OCI-LY1 (cell line): Measurements from ENCODE around the gene C22orf31.

Experiments
- H2AFZ ChIP-seq: fragments of 200-600 bp; sonication (generic), shearing (Covaris generic); 2 replicates; pipeline ENCODE4 v1.6.0; 2014; ENCODE audit warnings: antibody characterized with exemption, mild to moderate bottlenecking, low read length
- H3F3A ChIP-seq: fragments of 200-600 bp; sonication (generic), shearing (Covaris generic); 2 replicates; pipeline ENCODE4 v1.6.0; 2014; ENCODE audit warnings: mild to moderate bottlenecking, antibody characterized with exemption, low read length, moderate library complexity; ENCODE audit not compliant: insufficient read depth
- H3K27ac ChIP-seq: fragments of 200-600 bp; sonication (generic); 2 replicates; pipeline ENCODE4 v1.5.1; 2014; ENCODE audit warnings: low read length, mixed run types, mild to moderate bottlenecking, low read depth; ENCODE audit not compliant: poor library complexity, severe bottlenecking
- H3K27me3 ChIP-seq: fragments of 200-600 bp; sonication (generic); 2 replicates; pipeline ENCODE4 v1.6.0; 2014; ENCODE audit warnings: antibody characterized with exemption, mild to moderate bottlenecking, low read length, moderate library complexity; ENCODE audit not compliant: insufficient read depth
- H3K36me3 ChIP-seq: fragments of 200-600 bp; sonication (generic); 2 replicates; pipeline ENCODE4 v1.6.1; 2014; ENCODE audit warnings: mild to moderate bottlenecking, antibody characterized with exemption, low read length, moderate library complexity, mixed read lengths; ENCODE audit not compliant: insufficient read depth
- H3K4me1 ChIP-seq: fragments of 200-600 bp; sonication (generic); 2 replicates; pipeline ENCODE4 v1.5.1; 2014; ENCODE audit warnings: mild to moderate bottlenecking, low read length, moderate library complexity; ENCODE audit not compliant: insufficient read depth, severe bottlenecking
- H3K4me2 ChIP-seq: fragments of 200-600 bp; sonication (generic), shearing (Covaris generic); 2 replicates; pipeline ENCODE4 v1.6.1; 2014; ENCODE audit warnings: low read length
- H3K4me3 ChIP-seq: fragments of 200-600 bp; sonication (generic); 2 replicates; pipeline ENCODE4 v1.5.1; 2014; ENCODE audit warnings: low read length, low read depth, mild to moderate bottlenecking, mixed read lengths; ENCODE audit not compliant: poor library complexity, severe bottlenecking
- H3K79me2 ChIP-seq: fragments of 200-600 bp; shearing (Covaris generic); 2 replicates; pipeline ENCODE4 v1.6.1; 2016; ENCODE audit warnings: mixed run types, low read length, mixed read lengths; ENCODE audit not compliant: insufficient read depth
- H3K9ac ChIP-seq: fragments of 200-600 bp; sonication (generic), shearing (Covaris generic); 2 replicates; pipeline ENCODE4 v1.6.1; 2014; ENCODE audit warnings: mild to moderate bottlenecking, low read length, mixed read lengths
- H3K9me2 ChIP-seq: fragments of 200-600 bp; sonication (generic), shearing (Covaris generic); 2 replicates; pipeline ENCODE4 v1.6.1; 2014; ENCODE audit warnings: low read depth, mild to moderate bottlenecking, low read length, mixed read lengths
- H3K9me3 ChIP-seq: fragments of 200-600 bp; shearing (Covaris generic); 2 replicates; pipeline ENCODE4 v1.6.1; 2014; ENCODE audit warnings: low read length, mixed read lengths
- H4K20me1 ChIP-seq: fragments of 200-600 bp; sonication (generic), shearing (Covaris generic); 2 replicates; pipeline ENCODE4 v1.6.0; 2016; ENCODE audit warnings: mild to moderate bottlenecking, low read length; ENCODE audit not compliant: insufficient read depth
- CTCF ChIP-seq: fragments of 200-600 bp; sonication (generic), shearing (Covaris generic); IDR thresholded peaks from 2 replicates; pipeline ENCODE4 v1.5.1; 2017; ENCODE audit warnings: mild to moderate bottlenecking, antibody characterized with exemption, low read length, moderate library complexity, mixed read lengths
- EZH2 ChIP-seq: fragments of 200-600 bp; sonication (generic), shearing (Covaris generic); IDR thresholded peaks from 2 replicates; pipeline ENCODE4 v1.8.0; 2017; ENCODE audit warnings: borderline replicate concordance, mixed run types, mild to moderate bottlenecking, antibody characterized with exemption, low read length, moderate library complexity, mixed read lengths

C22orf31 gene

GRCh38 chr22:29014293-29014692 lies 47.3 kb downstream of the C22orf31 start:
- Histone ChIP-seq H3K27ac (no peak overlapping the region), H2AFZ (no peak overlapping the region), H3K4me1 (no peaks in the 10 kb centered on the region), H3K9ac (no peak overlapping the region), H3K27me3 (peaks cover 10% of the 10 kb centered on the region), H4K20me1 (no peaks in the 10 kb centered on the region), H3K4me2 (no peak overlapping the region), H3K36me3 (no peaks in the 10 kb centered on the region), H3K9me3 (no peaks in the 10 kb centered on the region), H3F3A (no peaks in the 10 kb centered on the region), H3K9me2 (no peaks in the 10 kb centered on the region), H3K79me2 (no peaks in the 10 kb centered on the region), H3K4me3 (no peak overlapping the region)
- TF ChIP-seq CTCF = no peak
- TF ChIP-seq EZH2 = no peak

DNA sequence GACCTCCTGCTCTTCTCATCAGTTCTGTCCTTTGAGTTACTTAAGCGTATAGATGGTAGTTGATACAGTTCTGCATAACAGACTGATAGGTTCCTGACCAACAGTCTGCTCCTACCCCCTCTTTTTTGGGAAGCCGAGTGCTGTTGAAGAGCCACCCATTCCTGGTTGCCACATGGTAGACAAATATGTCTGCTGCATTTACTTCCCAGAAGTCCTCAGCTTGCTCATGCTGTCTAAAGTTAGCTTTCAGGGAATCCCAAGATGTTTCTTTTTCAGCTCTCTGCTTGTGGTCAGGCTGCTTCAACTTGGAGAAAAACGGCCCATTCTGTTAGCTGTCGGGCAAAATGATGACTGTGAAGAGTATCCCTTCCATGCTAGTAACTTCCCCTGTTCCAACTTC lies 48.7 kb downstream of the C22orf31 start:
- Histone ChIP-seq H3K4me2 (no peak overlapping the region), H4K20me1 (no peaks in the 10 kb centered on the region), H3K9me3 (no peaks in the 10 kb centered on the region), H3K9ac (no peak overlapping the region), H3F3A (no peaks in the 10 kb centered on the region), H3K4me3 (no peak overlapping the region), H3K9me2 (no peaks in the 10 kb centered on the region), H3K36me3 (no peaks in the 10 kb centered on the region), H3K4me1 (no peaks in the 10 kb centered on the region), H3K79me2 (no peaks in the 10 kb centered on the region), H3K27me3 (peaks cover 10% of the 10 kb centered on the region), H3K27ac (no peak overlapping the region), H2AFZ (no peak overlapping the region)
- no peak for TF ChIP-seq EZH2
- no peak for TF ChIP-seq CTCF

- Histone ChIP-seq H3F3A (no peaks in the 10 kb centered on the region), H2AFZ (no peak overlapping the region), H3K79me2 (no peaks in the 10 kb centered on the region), H4K20me1 (no peaks in the 10 kb centered on the region), H3K36me3 (no peaks in the 10 kb centered on the region), H3K9me3 (no peaks in the 10 kb centered on the region), H3K4me2 (no peak overlapping the region), H3K27me3 (peaks cover 10% of the 10 kb centered on the region), H3K9me2 (no peaks in the 10 kb centered on the region), H3K9ac (no peak overlapping the region), H3K4me3 (no peak overlapping the region), H3K27ac (no peak overlapping the region), H3K4me1 (no peaks in the 10 kb centered on the region)
- no peak for TF ChIP-seq CTCF
- TF ChIP-seq EZH2 = no peak
Observed at GRCh38 chr22:29012101-29012433, 49.6 kb downstream of the C22orf31 start.
